H1 (cell line): ENCODE data around the gene GZMA. TPM values are rescaled to one million over a fixed set of nuclear protein-coding genes. Genes with fewer than 3 reads are reported as not detected.
"Not testable (repeated sequence)": the region's sequence is repeated elsewhere in the genome, so short reads cannot be mapped to it uniquely, and the experiment has no call there.

ENCODE experiments used
- CTCF ChIA-PET: fragments of 300-600 bp; sonication (Branson Sonifier 250); formaldehyde crosslinking; loops from one replicate; lab custom pipeline; 2021; ENCODE audit not compliant: partially characterized antibody; lab: Charles Lee
- POLR2A ChIA-PET: fragments of 300-600 bp; sonication (Branson Sonifier 250); formaldehyde crosslinking; loops from one replicate; lab custom pipeline; 2021; ENCODE audit warnings: inconsistent platforms; ENCODE audit not compliant: partially characterized antibody; lab: Charles Lee
- DNase-seq, 2 experiments: peaks; one replicate each; pipeline versions ENCODE4 v3.0.0 to v3.0.0-alpha.2; 2010 to 2022; ENCODE audit warnings: low spot score in 2 of 2, low read depth in 1 of 2, mixed read lengths in 1 of 2
- FAIRE-seq: peaks from 2 replicates; lab custom pipeline; 2011; peaks lifted over from hg19 to GRCh38; lab: Jason Lieb, UNC
- H2AFZ ChIP-seq: 2 replicates; pipeline ENCODE4 v1.8.1; 2012; ENCODE audit warnings: low read length, inconsistent platforms
- H2AK5ac ChIP-seq: 2 replicates; pipeline ENCODE4 v1.6.1; 2013; ENCODE audit warnings: low read depth, low read length
- H2BK120ac ChIP-seq: replicated peaks from 2 replicates; pipeline ENCODE3; 2013; ENCODE audit warnings: low read depth, low read length, inconsistent platforms
- H2BK12ac ChIP-seq: 2 replicates; pipeline ENCODE4 v1.6.1; 2013; ENCODE audit warnings: low read depth, low read length
- H2BK15ac ChIP-seq: 2 replicates; pipeline ENCODE4 v1.6.1; 2013; ENCODE audit warnings: low read length
- H2BK20ac ChIP-seq: 2 replicates; pipeline ENCODE4 v1.6.1; 2013; ENCODE audit warnings: low read length
- H2BK5ac ChIP-seq: 2 replicates; pipeline ENCODE4 v1.6.1; 2013; ENCODE audit warnings: low read depth, low read length
- H3K14ac ChIP-seq: 2 replicates; pipeline ENCODE4 v1.6.1; 2013; ENCODE audit warnings: inconsistent platforms; ENCODE audit not compliant: insufficient read length
- H3K18ac ChIP-seq: 2 replicates; pipeline ENCODE4 v1.6.1; 2013; ENCODE audit warnings: low read length; ENCODE audit errors: extremely low read depth
- H3K23ac ChIP-seq: 2 replicates; pipeline ENCODE4 v1.6.1; 2013; ENCODE audit warnings: inconsistent platforms; ENCODE audit not compliant: insufficient read length
- H3K23me2 ChIP-seq: 2 replicates; pipeline ENCODE4 v1.6.1; 2013; ENCODE audit warnings: low read depth, low read length
- H3K27ac ChIP-seq: 2 replicates; pipeline ENCODE4 v1.6.1; 2011; ENCODE audit warnings: low read depth, low read length, inconsistent platforms
- H3K27me3 ChIP-seq, 4 experiments: replicated peaks in 1 of 4; 1 replicate in 1 of 4; 2 replicates in 3 of 4; pipeline versions ENCODE4 v1.6.1 to v1.8.1; 2011 to 2013; ENCODE audit warnings: low read length in 3 of 4, mild to moderate bottlenecking in 3 of 4, inconsistent platforms in 2 of 4, mixed read lengths in 2 of 4, moderate library complexity in 1 of 4; ENCODE audit not compliant: control insufficient read depth in 3 of 4, insufficient read depth in 3 of 4; ENCODE audit errors: extremely low read depth in 1 of 4
- H3K36me3 ChIP-seq, 4 experiments: 2 replicates each; pipeline versions ENCODE4 v1.6.1 to v1.8.1; 2011 to 2013; ENCODE audit warnings: mild to moderate bottlenecking in 4 of 4, low read length in 3 of 4, moderate library complexity in 2 of 4, control low read depth in 1 of 4, inconsistent platforms in 1 of 4; ENCODE audit not compliant: insufficient read depth in 4 of 4, control insufficient read depth in 2 of 4
- H3K4ac ChIP-seq: replicated peaks from 2 replicates; pipeline ENCODE3; 2013; ENCODE audit warnings: low read length, low read depth, mixed read lengths, inconsistent platforms; ENCODE audit not compliant: insufficient read length
- H3K4me1 ChIP-seq, 4 experiments: replicated peaks in 1 of 4; 1 replicate in 1 of 4; 2 replicates in 3 of 4; pipeline versions ENCODE4 v1.6.1 to v1.8.1; 2011 to 2013; ENCODE audit warnings: low read length in 3 of 4, inconsistent platforms in 2 of 4, mixed read lengths in 1 of 4; ENCODE audit not compliant: insufficient read depth in 4 of 4, control insufficient read depth in 3 of 4
- H3K4me2 ChIP-seq, 2 experiments: 2 replicates each; pipeline versions ENCODE4 v1.6.1 to v1.8.1; 2011 to 2013; ENCODE audit warnings: low read depth in 2 of 2, low read length in 2 of 2, control low read depth in 1 of 2, inconsistent platforms in 1 of 2, mild to moderate bottlenecking in 1 of 2; ENCODE audit not compliant: insufficient read depth in 1 of 2
- H3K4me3 ChIP-seq, 4 experiments: fragments of 200-600, 300-600 bp in 1 of 4; sonication (generic), shearing (Covaris generic), sonication (Bioruptor Twin) in 1 of 4; 2 replicates each; pipeline versions ENCODE4 v1.5.1 to v1.8.1; 2011 to 2016; ENCODE audit warnings: low read length in 4 of 4, low read depth in 3 of 4, control low read depth in 2 of 4, inconsistent platforms in 2 of 4, mild to moderate bottlenecking in 2 of 4, mixed read lengths in 1 of 4, moderate library complexity in 1 of 4; ENCODE audit not compliant: insufficient read depth in 2 of 4; ENCODE audit errors: extremely low read depth in 1 of 4
- H3K56ac ChIP-seq: replicated peaks from 2 replicates; pipeline ENCODE3; 2013; ENCODE audit warnings: low read depth, mild to moderate bottlenecking, mixed read lengths, low read length, inconsistent platforms; ENCODE audit not compliant: insufficient read length
- H3K79me1 ChIP-seq: 2 replicates; pipeline ENCODE4 v1.6.1; 2013; ENCODE audit warnings: low read depth, low read length, control low read depth
- H3K79me2 ChIP-seq, 2 experiments: 2 replicates each; pipeline versions ENCODE4 v1.6.1 to v1.8.1; 2012 to 2013; ENCODE audit warnings: low read length in 2 of 2, mild to moderate bottlenecking in 2 of 2, inconsistent platforms in 1 of 2; ENCODE audit not compliant: insufficient read depth in 2 of 2, control insufficient read depth in 1 of 2
- H3K9ac ChIP-seq, 4 experiments: replicated peaks in 1 of 4; 1 replicate in 1 of 4; 2 replicates in 3 of 4; pipeline versions ENCODE4 v1.6.1 to v1.8.1; 2011 to 2013; ENCODE audit warnings: low read depth in 3 of 4, low read length in 3 of 4, control low read depth in 2 of 4, mild to moderate bottlenecking in 2 of 4, moderate library complexity in 2 of 4, inconsistent platforms in 1 of 4; ENCODE audit errors: extremely low read depth in 1 of 4
- H3K9me3 ChIP-seq, 2 experiments: 2 replicates each; pipeline versions ENCODE4 v1.6.1 to v1.8.1; 2012 to 2013; ENCODE audit warnings: mild to moderate bottlenecking in 2 of 2, moderate library complexity in 2 of 2, control low read depth in 1 of 2, inconsistent platforms in 1 of 2, low read depth in 1 of 2, low read length in 1 of 2, mixed read lengths in 1 of 2; ENCODE audit not compliant: insufficient read depth in 2 of 2
- H4K20me1 ChIP-seq, 2 experiments: replicated peaks in 1 of 2; 2 replicates each; pipeline versions ENCODE3 to v1.8.1; 2011 to 2013; ENCODE audit warnings: inconsistent platforms in 2 of 2, low read length in 2 of 2, mild to moderate bottlenecking in 1 of 2; ENCODE audit not compliant: insufficient read depth in 2 of 2, control insufficient read depth in 1 of 2
- H4K5ac ChIP-seq: 2 replicates; pipeline ENCODE4 v1.6.1; 2013; ENCODE audit warnings: low read length, low read depth, mixed read lengths, inconsistent platforms; ENCODE audit not compliant: insufficient read length
- H4K8ac ChIP-seq: 2 replicates; pipeline ENCODE4 v1.8.0; 2013; ENCODE audit warnings: mild to moderate bottlenecking, moderate library complexity, low read length, inconsistent platforms; ENCODE audit not compliant: insufficient read depth; ENCODE audit errors: extremely low read depth
- H4K91ac ChIP-seq: replicated peaks from 2 replicates; pipeline ENCODE3; 2013; ENCODE audit warnings: low read length, mixed read lengths, inconsistent platforms; ENCODE audit not compliant: insufficient read length
- polyA plus RNA-seq, 7 experiments: library from polyadenylated mRNA; depleted of rRNA in 3 of 7; stranded (reverse) in 5 of 7; unstranded in 2 of 7; fragments of >200 nt in 5 of 7; fragments of 200-250 nt in 2 of 7; gene quantifications; 1 replicate in 5 of 7; 2 replicates in 1 of 7; 4 replicates in 1 of 7; pipeline versions ENCODE4 v1.2.1 to v1.2.3, GENCODE V29; 2011 to 2013; ENCODE audit warnings: missing spikeins in 2 of 7, mixed read lengths in 2 of 7
- total RNA-seq: library from RNA; stranded (reverse); fragmentation: NEBNext Ultra II Directional; extraction: Animal tissue kit (Norgen Biotek cat#: 25700); gene quantifications from 2 replicates; pipeline ENCODE4 v1.2.1, GENCODE V29; 2021

GZMA gene
- total and polyA plus RNA-seq, 2 of the 8 experiments (the other 6 are each of a cell fraction or from before 2014, with no cell fraction given): not detected

DNA sequence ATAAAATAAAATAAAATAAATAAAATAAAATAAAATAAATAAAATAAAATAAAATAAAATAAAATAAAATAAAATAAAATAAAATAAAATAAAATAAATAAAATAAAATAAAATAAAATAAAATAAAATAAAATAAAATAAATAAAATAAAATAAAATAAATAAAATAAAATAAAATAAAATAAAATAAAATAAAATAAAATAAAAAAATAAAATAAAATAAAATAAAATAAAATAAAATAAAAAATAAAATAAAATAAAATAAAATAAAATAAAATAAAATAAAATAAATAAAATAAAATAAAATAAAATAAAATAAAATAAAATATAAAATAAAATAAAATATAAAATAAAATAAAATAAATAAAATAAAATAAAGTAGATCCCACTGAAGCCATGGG lies 3.5 kb downstream of the GZMA start:
- H3K14ac ChIP-seq, H2BK120ac ChIP-seq, H2AFZ ChIP-seq, POLR2A ChIA-PET, H3K4me1 ChIP-seq, H3K23me2 ChIP-seq, H4K20me1 ChIP-seq, H4K91ac ChIP-seq, H2BK15ac ChIP-seq, H3K79me1 ChIP-seq, H3K4ac ChIP-seq, H3K23ac ChIP-seq, H3K4me2 ChIP-seq, H4K8ac ChIP-seq, H3K9ac ChIP-seq, H2BK12ac ChIP-seq, H3K27ac ChIP-seq, DNase-seq, H3K56ac ChIP-seq, H3K27me3 ChIP-seq, H3K4me3 ChIP-seq, H3K9me3 ChIP-seq, H2AK5ac ChIP-seq, H4K5ac ChIP-seq, H2BK5ac ChIP-seq, FAIRE-seq, H2BK20ac ChIP-seq, H3K36me3 ChIP-seq, H3K79me2 ChIP-seq, H3K18ac ChIP-seq: not testable (repeated sequence)
- CTCF ChIA-PET: interaction anchor here (0.7 to 1.8 kb wide), 2 partner anchors 162 to 616 kb away, joined by 3 read pairs; no protein-coding TSS in a partner anchor
